ENCODE results near the gene TPX2. TPM values are rescaled to one million over a fixed set of nuclear protein-coding genes. Genes with fewer than 3 reads are reported as not detected.
"Not testable (repeated sequence)": the region's sequence is repeated elsewhere in the genome, so short reads cannot be mapped to it uniquely, and the experiment has no call there.

Gene TPX2
- total and polyA plus RNA-seq, 3 experiments from 2014 or later: 1.1 to 62.7 (median 60.3) TPM

GRCh38 chr20:31824554-31825313 is 85.6 kb downstream of the TPX2 start:
- H3K27ac Mint-ChIP-seq: no peak overlapping the region
- Histone ChIP-seq H3K4me1 (ENCODE audit: insufficient read depth, low read length) (no peaks in the 10 kb centered on the region), H3K27me3 (ENCODE audit: insufficient read depth, low read length, poor library complexity, severe bottlenecking) (no peaks in the 10 kb centered on the region), H3K27ac (ENCODE audit: low read depth, low read length) (no peak overlapping the region), H3K4me3 (ENCODE audit: low read length) (no peak overlapping the region), H3K36me3 (ENCODE audit: insufficient read depth, low read length) (no peaks in the 10 kb centered on the region), H3K9me3 (ENCODE audit: low read length) (no peaks in the 10 kb centered on the region)
- ChIA-PET CTCF (interaction anchor here (2.2 to 3.8 kb wide), 4 partner anchors 22 to 267 kb away, joined by 9 to 34 read pairs (median 17); partner anchors contain the start of genes FOXS1 and PDRG1), POLR2A (no interaction called here)
- peaks cover 0 to 5% (median 5%) of the 10 kb centered on the region in 3 donors for H3K4me1 Mint-ChIP-seq
- H3K9me3 Mint-ChIP-seq: no peaks in the 10 kb centered on the region
- H3K36me3 Mint-ChIP-seq: no peaks in the 10 kb centered on the region
- no peaks in the 10 kb centered on the region for H3K27me3 Mint-ChIP-seq
- DNase-seq: no peak
- no peak overlapping the region for H3K4me3 Mint-ChIP-seq

DNA sequence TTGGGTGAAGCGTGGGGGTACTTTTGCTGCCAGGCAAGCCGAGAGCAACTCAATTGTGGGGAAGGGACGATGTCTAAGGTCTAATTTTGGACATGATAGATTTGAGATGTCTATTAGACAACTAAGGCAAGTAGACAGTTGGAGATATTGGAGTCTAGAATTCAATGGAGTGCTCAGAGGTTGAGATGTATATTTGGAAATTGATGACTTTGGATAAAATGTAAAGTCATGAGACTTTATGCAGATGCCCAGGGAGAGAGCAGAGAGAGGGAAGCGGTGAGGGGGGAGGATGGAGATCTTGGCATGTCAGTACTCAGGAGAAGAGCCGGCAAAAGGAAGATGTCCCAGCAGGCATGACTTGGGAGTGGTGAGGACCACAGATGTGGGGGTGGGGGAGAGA is 87.0 kb downstream of the TPX2 start:
- no peak for DNase-seq

GRCh38 chr20:31827059-31827458 is 88.0 kb downstream of the TPX2 start:
- Histone ChIP-seq H3K4me1 (ENCODE audit: insufficient read depth, low read length) (no peaks in the 10 kb centered on the region), H3K4me3 (ENCODE audit: low read length) (no peak overlapping the region), H3K9me3 (ENCODE audit: low read length) (no peaks in the 10 kb centered on the region), H3K36me3 (ENCODE audit: insufficient read depth, low read length) (no peaks in the 10 kb centered on the region), H3K27ac (ENCODE audit: low read depth, low read length) (no peak overlapping the region), H3K27me3 (ENCODE audit: insufficient read depth, low read length, poor library complexity, severe bottlenecking) (no peaks in the 10 kb centered on the region)
- H3K36me3 Mint-ChIP-seq: no peaks in the 10 kb centered on the region
- H3K4me1 Mint-ChIP-seq: peaks cover 0 to 5% (median 5%) of the 10 kb centered on the region in 3 donors
- H3K4me3 Mint-ChIP-seq: no peak overlapping the region
- H3K27ac Mint-ChIP-seq: no peak overlapping the region
- POLR2A ChIA-PET: no interaction called here
- CTCF ChIA-PET: interaction anchor here (1.4 kb wide), 2 partner anchors 20 to 203 kb away, joined by 3 to 5 read pairs; no protein-coding TSS in a partner anchor
- H3K9me3 Mint-ChIP-seq: no peaks in the 10 kb centered on the region
- no peaks in the 10 kb centered on the region for H3K27me3 Mint-ChIP-seq
- DNase-seq: no peak

More for the DNA sequence above, 87.0 kb downstream of the TPX2 start:
- Histone ChIP-seq H3K27me3 (ENCODE audit: insufficient read depth, low read length, poor library complexity, severe bottlenecking) (no peaks in the 10 kb centered on the region), H3K27ac (ENCODE audit: low read depth, low read length) (no peak overlapping the region), H3K9me3 (ENCODE audit: low read length) (no peaks in the 10 kb centered on the region), H3K4me3 (ENCODE audit: low read length) (no peak overlapping the region), H3K4me1 (ENCODE audit: insufficient read depth, low read length) (no peaks in the 10 kb centered on the region), H3K36me3 (ENCODE audit: insufficient read depth, low read length) (no peaks in the 10 kb centered on the region)
- H3K4me3 Mint-ChIP-seq: no peak overlapping the region
- CTCF ChIA-PET: interaction anchor here (1.4 kb wide), 2 partner anchors 21 to 204 kb away, joined by 3 to 5 read pairs; no protein-coding TSS in a partner anchor
- POLR2A ChIA-PET: no interaction called here
- H3K27me3 Mint-ChIP-seq: no peaks in the 10 kb centered on the region
- H3K36me3 Mint-ChIP-seq: no peaks in the 10 kb centered on the region
- peaks cover 0 to 5% (median 5%) of the 10 kb centered on the region in 3 donors for H3K4me1 Mint-ChIP-seq
- no peak overlapping the region for H3K27ac Mint-ChIP-seq
- no peaks in the 10 kb centered on the region for H3K9me3 Mint-ChIP-seq

DNA sequence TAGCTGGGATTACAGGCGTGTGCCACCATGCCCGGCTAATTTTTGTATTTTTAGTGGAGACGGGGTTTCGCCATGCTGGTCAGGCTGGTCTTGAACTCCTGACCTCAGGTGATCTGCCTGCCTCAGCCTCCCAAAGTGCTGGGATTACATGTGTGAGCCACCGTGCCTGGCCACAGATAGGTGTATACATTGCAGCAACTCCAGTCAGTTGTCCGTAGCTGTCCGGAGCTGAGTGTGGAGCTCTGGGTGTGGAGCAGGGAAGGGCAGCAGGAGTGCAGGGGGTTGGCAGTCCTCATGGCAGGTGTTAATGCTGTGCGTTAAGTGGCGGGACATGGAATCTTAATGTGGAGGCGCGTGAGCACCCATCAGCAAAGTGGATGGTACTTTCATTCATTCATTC is 88.9 kb downstream of the TPX2 start:
- H3K4me3 Mint-ChIP-seq; H3K36me3 ChIP-seq (ENCODE audit: insufficient read depth, low read length); H3K27me3 ChIP-seq (ENCODE audit: insufficient read depth, low read length, poor library complexity, severe bottlenecking); H3K9me3 Mint-ChIP-seq; H3K4me1 ChIP-seq (ENCODE audit: insufficient read depth, low read length); H3K36me3 Mint-ChIP-seq; H3K27me3 Mint-ChIP-seq; H3K27ac Mint-ChIP-seq; CTCF ChIA-PET; DNase-seq; H3K27ac ChIP-seq (ENCODE audit: low read depth, low read length); H3K4me3 ChIP-seq (ENCODE audit: low read length); H3K9me3 ChIP-seq (ENCODE audit: low read length); POLR2A ChIA-PET; H3K4me1 Mint-ChIP-seq: not testable (repeated sequence)

- no peak overlapping the region for H3K4me3 ChIP-seq (ENCODE audit: low read length)
- H3K4me1 ChIP-seq (ENCODE audit: insufficient read depth, low read length): no peaks in the 10 kb centered on the region
- H3K9me3 ChIP-seq (ENCODE audit: low read length): no peaks in the 10 kb centered on the region
- Mint-ChIP-seq H3K9me3 (no peaks in the 10 kb centered on the region), H3K27ac (no peak overlapping the region), H3K36me3 (no peaks in the 10 kb centered on the region), H3K4me3 (no peak overlapping the region), H3K4me1 (peaks cover 0 to 3% (median 0%) of the 10 kb centered on the region in 3 donors), H3K27me3 (no peaks in the 10 kb centered on the region)
- no peaks in the 10 kb centered on the region for H3K27me3 ChIP-seq (ENCODE audit: insufficient read depth, low read length, poor library complexity, severe bottlenecking)
- no peak for DNase-seq
- ChIA-PET CTCF (interaction anchor here (1.2 to 1.6 kb wide), 3 partner anchors 8 to 23 kb away, joined by 3 to 4 read pairs (median 3); no protein-coding TSS in a partner anchor), POLR2A (no interaction called here)
- H3K36me3 ChIP-seq (ENCODE audit: insufficient read depth, low read length): no peaks in the 10 kb centered on the region
- H3K27ac ChIP-seq (ENCODE audit: low read depth, low read length): no peak overlapping the region
Observed at GRCh38 chr20:31829731-31830130, 90.6 kb downstream of the TPX2 start.

- H3K36me3 ChIP-seq (ENCODE audit: insufficient read depth, low read length): no peaks in the 10 kb centered on the region
- ChIA-PET POLR2A (no interaction called here), CTCF (interaction anchor here (1.1 to 1.6 kb wide), 4 partner anchors 9 to 41 kb away, joined by 3 to 4 read pairs (median 3); no protein-coding TSS in a partner anchor)
Observed at GRCh38 chr20:31830406-31830981, 91.4 kb downstream of the TPX2 start.

DNA sequence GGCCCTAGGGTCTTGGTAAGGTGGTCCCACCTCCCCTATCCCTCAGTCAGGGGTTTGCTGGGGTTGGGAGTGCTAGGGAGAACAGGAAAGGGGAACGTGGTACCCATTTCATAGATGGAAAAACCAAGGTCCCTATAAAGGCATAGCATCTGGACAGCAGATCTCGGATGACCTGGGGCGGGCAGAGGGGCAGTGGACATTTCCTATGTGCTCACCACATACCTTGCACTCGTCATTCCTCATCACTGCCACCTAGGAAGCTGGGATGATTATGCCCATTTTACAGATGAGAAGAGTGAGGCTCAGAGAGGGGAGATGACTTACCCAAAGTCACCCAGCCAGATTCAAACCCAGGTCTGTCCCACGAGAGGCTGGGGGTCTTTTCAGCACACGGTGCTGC is 92.1 kb downstream of the TPX2 start:
- Histone ChIP-seq H3K27ac (ENCODE audit: low read depth, low read length) (no peak overlapping the region), H3K4me1 (ENCODE audit: insufficient read depth, low read length) (peaks cover 6% of the 10 kb centered on the region), H3K4me3 (ENCODE audit: low read length) (no peak overlapping the region), H3K9me3 (ENCODE audit: low read length) (no peaks in the 10 kb centered on the region), H3K36me3 (ENCODE audit: insufficient read depth, low read length) (no peaks in the 10 kb centered on the region), H3K27me3 (ENCODE audit: insufficient read depth, low read length, poor library complexity, severe bottlenecking) (no peaks in the 10 kb centered on the region)
- Mint-ChIP-seq H3K9me3 (no peaks in the 10 kb centered on the region), H3K4me3 (no peak overlapping the region), H3K27me3 (no peaks in the 10 kb centered on the region), H3K4me1 (peaks cover 3 to 8% (median 5%) of the 10 kb centered on the region in 3 donors), H3K27ac (no peak overlapping the region), H3K36me3 (no peaks in the 10 kb centered on the region)
- CTCF ChIA-PET: interaction anchor here (1.1 to 1.6 kb wide), 2 partner anchors 21 to 41 kb away, joined by 3 read pairs; no protein-coding TSS in a partner anchor
- no peak for DNase-seq
- POLR2A ChIA-PET: no interaction called here

More at GRCh38 chr20:31830406-31830981, 91.4 kb downstream of the TPX2 start:
- Mint-ChIP-seq H3K4me1 (peaks cover 0 to 3% (median 0%) of the 10 kb centered on the region in 3 donors), H3K27me3 (no peaks in the 10 kb centered on the region), H3K27ac (no peak overlapping the region), H3K9me3 (no peaks in the 10 kb centered on the region), H3K4me3 (no peak overlapping the region), H3K36me3 (no peaks in the 10 kb centered on the region)
- Histone ChIP-seq H3K4me3 (ENCODE audit: low read length) (no peak overlapping the region), H3K4me1 (ENCODE audit: insufficient read depth, low read length) (no peaks in the 10 kb centered on the region), H3K27me3 (ENCODE audit: insufficient read depth, low read length, poor library complexity, severe bottlenecking) (no peaks in the 10 kb centered on the region), H3K9me3 (ENCODE audit: low read length) (no peaks in the 10 kb centered on the region), H3K27ac (ENCODE audit: low read depth, low read length) (no peak overlapping the region)
- DNase-seq: no peak

GRCh38 chr20:31831771-31832306 is 92.7 kb downstream of the TPX2 start:
- peaks cover 7 to 11% (median 10%) of the 10 kb centered on the region in 3 donors for H3K4me1 Mint-ChIP-seq

More at GRCh38 chr20:31831771-31832306, 92.7 kb downstream of the TPX2 start:
- H3K4me1 ChIP-seq (ENCODE audit: insufficient read depth, low read length): peaks cover 9% of the 10 kb centered on the region
- DNase-seq: no peak
- no peaks in the 10 kb centered on the region for H3K27me3 ChIP-seq (ENCODE audit: insufficient read depth, low read length, poor library complexity, severe bottlenecking)
- ChIA-PET POLR2A (no interaction called here), CTCF (no interaction called here)
- Mint-ChIP-seq H3K4me3 (no peak overlapping the region), H3K9me3 (no peaks in the 10 kb centered on the region), H3K36me3 (no peaks in the 10 kb centered on the region), H3K27ac (no peak overlapping the region), H3K27me3 (no peaks in the 10 kb centered on the region)
- no peak overlapping the region for H3K4me3 ChIP-seq (ENCODE audit: low read length)
- H3K27ac ChIP-seq (ENCODE audit: low read depth, low read length): no peak overlapping the region
- H3K9me3 ChIP-seq (ENCODE audit: low read length): no peaks in the 10 kb centered on the region
- no peaks in the 10 kb centered on the region for H3K36me3 ChIP-seq (ENCODE audit: insufficient read depth, low read length)
